ENCODE results near the gene WBP2. TPM values are rescaled to one million over a fixed set of nuclear protein-coding genes. Genes with fewer than 3 reads are reported as not detected.

WBP2 gene
- total and polyA plus RNA-seq, 2 of the 13 experiments (the other 11 are each of a cell fraction or from before 2014, with no cell fraction given) = 29.2 to 29.5 TPM

- TF ChIP-seq ZNF317 (CRISPR knock-in tag; IDR thresholded peaks at IDR 0.05) (peak; percentile 70), SRSF4 (IDR thresholded peaks at IDR 0.05; ENCODE audit: low read depth, low read length, poor library complexity, severe bottlenecking) (no peak), ZNF670 (CRISPR knock-in tag; IDR thresholded peaks at IDR 0.05; ENCODE audit: borderline replicate concordance) (peak; percentile 49), ADNP (CRISPR knock-in tag; IDR thresholded peaks at IDR 0.05) (peak; percentile 75; the same call in 1 of the 2 replicates), FOXO4 (CRISPR knock-in tag; conservative IDR thresholded peaks at IDR 0.05) (peak; percentile 82; the same call in 1 of the 2 replicates), IKZF5 (CRISPR knock-in tag; IDR thresholded peaks at IDR 0.05) (peak; percentile 96), ZFY (CRISPR knock-in tag; IDR thresholded peaks at IDR 0.05) (peak; percentile 80), EP300 (IDR thresholded peaks at IDR 0.05; ENCODE audit: low read depth in 2 of 2, low read length in 2 of 2) (no peak; a peak in 1 of 4 replicates), EP300 (CRISPR knock-in tag; IDR thresholded peaks at IDR 0.05; ENCODE audit: borderline replicate concordance) (no peak), ZNF33B (CRISPR knock-in tag; IDR thresholded peaks at IDR 0.05) (no peak), GATA4 (IDR thresholded peaks at IDR 0.05; ENCODE audit: borderline replicate concordance, low read depth) (peak; percentile 65; the same call in 1 of the 2 replicates), PAXIP1 (CRISPR knock-in tag; conservative IDR thresholded peaks at IDR 0.05) (peak; percentile 71), ZZZ3 (CRISPR knock-in tag; IDR thresholded peaks at IDR 0.05; ENCODE audit: borderline replicate concordance) (peak; percentile 70; the same call in 1 of the 2 replicates), ATF5 (CRISPR knock-in tag; IDR thresholded peaks at IDR 0.05; ENCODE audit: low read depth) (0 out of 2 replicates have a peak, but pooled peaks have one; percentile 42), ESRRA (CRISPR knock-in tag; IDR thresholded peaks at IDR 0.05; ENCODE audit: low read depth) (no peak), HOXD1 (CRISPR knock-in tag; IDR thresholded peaks at IDR 0.05) (peak; percentile 60; the same call in 1 of the 2 replicates), ZHX1 (CRISPR knock-in tag; IDR thresholded peaks at IDR 0.05; ENCODE audit: low read depth) (no peak), ZNF367 (CRISPR knock-in tag; IDR thresholded peaks at IDR 0.05; ENCODE audit: borderline replicate concordance) (peak; percentile 76; the same call in 1 of the 2 replicates)
Measured at GRCh38 chr17:75878174-75878998, 23.3 kb upstream of the WBP2 start, which contains the start of gene TRIM47 (continued).

Measured in HepG2 (cell line).